Stomach (tissue), 9 donors: ENCODE measurements around the gene EGLN1. TPM values are rescaled to one million over a fixed set of nuclear protein-coding genes. Genes with fewer than 3 reads are reported as not detected.
A peak's percentile ranks its signal among the peaks of the same experiment; 100 is the strongest.

Experiments
- DNase-seq, 2 donors: peaks; one replicate each; pipeline versions ENCODE4 v3.0.0 to v3.0.0-alpha.2; 2013 to 2019
- H3K27ac ChIP-seq, 5 donors: fragments of 200-600 bp in 4 of 5; sonication (generic) in 4 of 5; one replicate each; pipeline ENCODE4 v1.5.1; 2013 to 2019; ENCODE audit warnings: mild to moderate bottlenecking in 1 of 5, moderate library complexity in 1 of 5
- H3K27me3 ChIP-seq, 3 donors: fragments of 200-600 bp; sonication (generic); one replicate each; pipeline ENCODE4 v1.5.1; 2017 to 2019; ENCODE audit warnings: mixed run types in 1 of 3
- H3K36me3 ChIP-seq, 4 donors: fragments of 200-600 bp; sonication (generic); 1 replicate in 3 of 4; 2 replicates in 1 of 4; pipeline ENCODE4 v1.5.1; 2016 to 2019
- H3K4me1 ChIP-seq, 4 donors: fragments of 200-600 bp; sonication (generic); one replicate each; pipeline ENCODE4 v1.5.1; 2016 to 2019
- H3K4me3 ChIP-seq, 4 donors: fragments of 200-600 bp; sonication (generic) in 3 of 4; one replicate each; pipeline ENCODE4 v1.5.1; 2016 to 2019; ENCODE audit warnings: mild to moderate bottlenecking in 1 of 4
- H3K9me3 ChIP-seq, 4 donors: fragments of 200-600 bp; sonication (generic); one replicate each; pipeline ENCODE4 v1.5.1; 2016 to 2019
- EP300 ChIP-seq: sonication (generic); formaldehyde crosslinking; IDR thresholded peaks from one replicate; pipeline ENCODE4 v1.6.1; 2017; ENCODE audit warnings: antibody characterized with exemption
- POLR2A ChIP-seq, 4 donors: fragments of 450-650 bp; IDR thresholded peaks; one replicate each; pipeline ENCODE4 v1.6.1; 2016; ENCODE audit warnings: antibody characterized with exemption in 4 of 4, control low read depth in 2 of 4, mild to moderate bottlenecking in 1 of 4, moderate library complexity in 1 of 4
- POLR2AphosphoS5 ChIP-seq, 3 donors: sonication (generic); formaldehyde crosslinking; IDR thresholded peaks; one replicate each; pipeline ENCODE4 v1.6.1; 2016; ENCODE audit warnings: antibody characterized with exemption in 3 of 3
- WGBS, 5 donors: extraction: QIAGEN DNeasy Blood & Tissue Kit in 3 of 5; methylation state at CpG; one replicate each; pipeline versions ENCODE4 v1.1.5 to v1.1.7; 2013 to 2018; 5-methylcytosine and 5-hydroxymethylcytosine counted together
- intact Hi-C: fragments of 100-400 bp; cut with DNase I; formaldehyde crosslinking; loops from one replicate; pipeline ENCODE4 v1.15.1; 2023; ENCODE audit warnings: low total_unique reads
- polyA plus RNA-seq, 3 donors: library from polyadenylated mRNA; stranded (reverse); fragments of 200-250 nt; gene quantifications; one replicate each; pipeline ENCODE4 v1.2.3, GENCODE V29; 2013
- total RNA-seq, 5 donors: library from RNA; depleted of rRNA; stranded (reverse); fragments of >200 nt; gene quantifications; one replicate each; pipeline versions ENCODE4 v1.1.0 to v1.2.3, GENCODE V29; 2014 to 2016
- TF ChIP-seq, protein P1 (sequence below), 7 experiments: fragments of 450-650 bp in 4 of 7; fragments of 200-600 bp in 3 of 7; sonication (generic) in 3 of 7; IDR thresholded peaks; one replicate each; pipeline ENCODE4 v1.5.1; 2016 to 2019; ENCODE audit warnings: antibody characterized with exemption in 7 of 7, control low read depth in 2 of 7, mild to moderate bottlenecking in 1 of 7
- donor health status: healthy with polysubstance abuse.
- donor health status: Bipolar disorder and iron deficiency.
- donor health status: healthy.

EGLN1 gene
- total and polyA plus RNA-seq, 8 donors, result 7.0 to 43.0 (median 15.6) TPM

DNA sequence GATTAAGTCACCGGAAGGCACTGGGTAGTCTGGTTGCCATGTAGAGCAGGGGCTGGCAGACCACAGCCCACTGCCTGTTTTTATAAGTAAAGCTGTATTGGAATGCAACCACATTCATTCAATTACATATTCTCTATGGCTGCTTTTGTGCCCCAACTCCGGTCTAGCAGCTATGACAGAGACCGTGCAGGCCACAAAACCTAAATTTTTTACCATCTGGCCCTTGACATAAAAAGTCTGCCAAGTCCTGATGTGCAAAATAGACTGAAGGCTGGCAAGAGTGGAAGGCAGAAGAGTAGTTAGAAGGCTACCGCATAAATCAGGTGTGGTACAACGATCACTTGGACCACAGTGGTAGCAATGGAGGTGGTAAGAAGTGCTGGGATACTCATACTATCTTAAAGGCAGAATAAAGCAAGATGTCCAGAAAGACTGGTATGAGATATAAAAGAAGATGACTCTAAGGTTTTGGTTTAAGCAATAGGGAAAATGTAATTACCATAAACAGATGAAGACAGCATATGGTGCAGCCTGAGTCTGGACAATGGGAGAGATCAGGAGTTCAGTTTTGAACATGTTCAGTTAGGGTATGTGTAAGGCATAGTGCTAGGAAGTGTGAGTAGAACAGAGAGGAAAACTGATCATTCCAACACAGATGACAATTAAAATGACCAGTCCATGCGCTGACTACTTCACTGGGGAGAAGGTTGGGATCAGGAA lies 37.2 kb downstream of the EGLN1 start:
- TF ChIP-seq POLR2A (IDR thresholded peaks at IDR 0.05), result no peak
- TF ChIP-seq POLR2AphosphoS5 (IDR thresholded peaks at IDR 0.05), result no peak
- TF ChIP-seq EP300, result no peak
- TF ChIP-seq, protein P1, sequence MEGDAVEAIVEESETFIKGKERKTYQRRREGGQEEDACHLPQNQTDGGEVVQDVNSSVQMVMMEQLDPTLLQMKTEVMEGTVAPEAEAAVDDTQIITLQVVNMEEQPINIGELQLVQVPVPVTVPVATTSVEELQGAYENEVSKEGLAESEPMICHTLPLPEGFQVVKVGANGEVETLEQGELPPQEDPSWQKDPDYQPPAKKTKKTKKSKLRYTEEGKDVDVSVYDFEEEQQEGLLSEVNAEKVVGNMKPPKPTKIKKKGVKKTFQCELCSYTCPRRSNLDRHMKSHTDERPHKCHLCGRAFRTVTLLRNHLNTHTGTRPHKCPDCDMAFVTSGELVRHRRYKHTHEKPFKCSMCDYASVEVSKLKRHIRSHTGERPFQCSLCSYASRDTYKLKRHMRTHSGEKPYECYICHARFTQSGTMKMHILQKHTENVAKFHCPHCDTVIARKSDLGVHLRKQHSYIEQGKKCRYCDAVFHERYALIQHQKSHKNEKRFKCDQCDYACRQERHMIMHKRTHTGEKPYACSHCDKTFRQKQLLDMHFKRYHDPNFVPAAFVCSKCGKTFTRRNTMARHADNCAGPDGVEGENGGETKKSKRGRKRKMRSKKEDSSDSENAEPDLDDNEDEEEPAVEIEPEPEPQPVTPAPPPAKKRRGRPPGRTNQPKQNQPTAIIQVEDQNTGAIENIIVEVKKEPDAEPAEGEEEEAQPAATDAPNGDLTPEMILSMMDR (IDR thresholded peaks at IDR 0.05), result no peak
- peak overlapping the region in 1 of 5 donors; percentile 9 for H3K27ac ChIP-seq
- WGBS, 5 donors, result 93 to 99% (median 96%) methylated on average over 6 of the region's 6 CpGs
- DNase-seq, result no peak
- no peaks in the 10 kb centered on the region for H3K36me3 ChIP-seq
- H3K27me3 ChIP-seq, result no peaks in the 10 kb centered on the region
- intact Hi-C loops, result no loop called here
- no peaks in the 10 kb centered on the region for H3K9me3 ChIP-seq
- H3K4me3 ChIP-seq, result no peak overlapping the region
- peaks cover 4 to 69% (median 42%) of the 10 kb centered on the region in 4 donors for H3K4me1 ChIP-seq

DNA sequence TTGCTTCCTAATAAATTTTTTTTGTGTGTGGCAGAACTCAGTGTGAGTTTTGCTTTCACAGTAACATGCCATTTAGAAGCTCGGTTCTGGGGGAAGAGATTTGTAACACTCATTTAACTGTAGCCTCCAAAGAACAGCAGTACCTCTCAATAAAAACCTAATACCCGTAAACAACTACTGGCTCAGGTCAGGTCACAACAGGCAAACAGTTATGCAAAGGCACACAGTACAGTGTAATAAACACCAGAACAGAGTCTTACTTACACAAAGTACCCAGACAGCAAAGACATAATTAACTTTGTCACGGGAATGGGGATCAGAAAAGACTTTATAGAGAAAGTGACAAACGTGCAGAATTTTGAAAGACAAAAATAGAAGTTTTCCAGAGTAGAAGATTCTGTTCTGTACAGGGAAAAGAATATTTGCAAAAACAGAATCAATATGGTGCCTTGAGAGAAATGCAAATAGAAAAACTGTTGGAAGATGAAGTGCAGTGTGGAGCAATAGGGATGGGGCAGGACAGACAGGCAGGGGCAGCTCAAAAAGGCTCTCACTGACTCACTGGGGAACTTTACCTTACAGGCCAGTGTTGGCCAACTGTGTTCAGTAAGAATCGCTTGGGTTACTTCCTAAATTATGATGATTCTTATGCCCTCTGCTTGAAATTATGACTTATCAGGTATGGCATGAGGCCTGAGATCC lies 38.8 kb downstream of the EGLN1 start:
- H3K4me1 ChIP-seq, result peaks cover 4 to 75% (median 44%) of the 10 kb centered on the region in 4 donors
- 72 to 85% (median 79%) methylated on average over 5 of the region's 5 CpGs for WGBS, 5 donors
- no peak overlapping the region for H3K4me3 ChIP-seq
- no peaks in the 10 kb centered on the region for H3K36me3 ChIP-seq
- intact Hi-C loops, result no loop called here
- no peak overlapping the region for H3K27ac ChIP-seq
- TF ChIP-seq POLR2AphosphoS5 (IDR thresholded peaks at IDR 0.05) (no peak), POLR2A (IDR thresholded peaks at IDR 0.05) (no peak), EP300 (no peak)
- TF ChIP-seq, protein P1 (IDR thresholded peaks at IDR 0.05), result no peak
- no peaks in the 10 kb centered on the region for H3K27me3 ChIP-seq
- H3K9me3 ChIP-seq, result no peaks in the 10 kb centered on the region
- DNase-seq, result no peak

DNA sequence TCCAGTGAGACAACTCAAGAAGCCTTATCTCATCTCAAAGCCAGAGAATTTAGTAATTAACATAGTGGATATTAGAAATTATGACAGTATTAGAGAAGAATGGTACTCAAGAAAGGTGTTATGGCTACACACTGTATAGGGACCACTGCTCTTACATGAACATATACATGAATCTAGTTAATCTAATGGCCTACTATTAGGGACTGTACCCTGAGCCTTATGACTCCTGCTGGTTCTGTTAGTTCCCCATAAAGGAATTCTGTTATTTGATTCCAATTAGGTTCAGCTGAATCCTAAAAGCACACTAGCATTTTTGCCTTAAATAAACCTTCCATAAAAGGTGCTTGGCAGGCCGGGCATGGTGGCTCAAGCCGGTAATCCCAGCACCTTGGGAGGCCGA lies 39.7 kb downstream of the EGLN1 start:
- Histone ChIP-seq H3K27ac (no peak overlapping the region), H3K4me1 (peaks cover 4 to 76% (median 46%) of the 10 kb centered on the region in 4 donors), H3K9me3 (no peaks in the 10 kb centered on the region), H3K36me3 (no peaks in the 10 kb centered on the region), H3K4me3 (no peak overlapping the region), H3K27me3 (no peaks in the 10 kb centered on the region)
- no peak for TF ChIP-seq POLR2AphosphoS5 (IDR thresholded peaks at IDR 0.05)
- no peak for TF ChIP-seq EP300
- TF ChIP-seq, protein P1 (IDR thresholded peaks at IDR 0.05), result no peak
- no peak for TF ChIP-seq POLR2A (IDR thresholded peaks at IDR 0.05)
- intact Hi-C loops, result no loop called here
- WGBS, 5 donors, result 93 to 100% (median 97%) methylated on average over 3 of the region's 3 CpGs
- no peak for DNase-seq

DNA sequence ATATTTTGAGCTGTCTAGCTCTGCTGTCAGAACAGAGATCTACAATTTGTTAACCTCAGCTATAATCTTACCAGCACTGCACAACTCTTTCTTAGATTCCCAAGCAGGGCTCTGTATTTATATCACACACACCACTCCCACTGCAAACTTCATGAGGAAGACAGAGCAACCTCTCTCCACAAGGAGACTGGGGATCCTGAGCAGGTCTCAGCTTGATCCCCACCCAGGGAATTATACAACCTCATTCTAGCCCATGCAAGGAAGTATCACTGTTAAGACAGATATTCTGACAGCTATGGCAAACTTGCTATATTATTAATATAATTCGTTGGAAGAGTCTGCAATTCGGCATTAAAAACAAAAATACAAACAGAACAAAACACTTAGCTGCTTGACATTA lies 40.4 kb downstream of the EGLN1 start:
- no peaks in the 10 kb centered on the region for H3K36me3 ChIP-seq
- intact Hi-C loops, result no loop called here
- peaks cover 4 to 80% (median 49%) of the 10 kb centered on the region in 4 donors for H3K4me1 ChIP-seq

More for the DNA sequence above, 40.4 kb downstream of the EGLN1 start:
- DNase-seq, result no peak
- TF ChIP-seq POLR2A (IDR thresholded peaks at IDR 0.05) (no peak), EP300 (no peak)
- Histone ChIP-seq H3K27ac (no peak overlapping the region), H3K9me3 (no peaks in the 10 kb centered on the region), H3K4me3 (no peak overlapping the region), H3K27me3 (no peaks in the 10 kb centered on the region)
- 49 to 81% (median 69%) methylated on average over 2 of the region's 2 CpGs for WGBS, 5 donors
